ELR (cell line): ENCODE measurements around the gene KRTAP5-4.
A peak's percentile ranks its signal among the peaks of the same experiment; 100 is the strongest.
"Not testable (repeated sequence)": the region's sequence is repeated elsewhere in the genome, so short reads cannot be mapped to it uniquely, and the experiment has no call there.

Experiments
- DNase-seq: peaks from one replicate; pipeline ENCODE4 v3.0.0-alpha.2; 2015; ENCODE audit warnings: low read depth

The KRTAP5-4 gene

GRCh38 chr11:1652771-1653540, 31.0 kb upstream of the KRTAP5-4 start:
- peak; percentile 67 for DNase-seq

- no peak for DNase-seq
Measured at GRCh38 chr11:1652442-1652770, 30.5 kb upstream of the KRTAP5-4 start.

GRCh38 chr11:1652026-1652425, 30.1 kb upstream of the KRTAP5-4 start:
- DNase-seq = no peak

- DNase-seq = no peak
Measured at GRCh38 chr11:1651411-1651980, 29.6 kb upstream of the KRTAP5-4 start.

GRCh38 chr11:1650918-1651262, 29.0 kb upstream of the KRTAP5-4 start:
- no peak for DNase-seq

GRCh38 chr11:1650034-1650917, 28.3 kb upstream of the KRTAP5-4 start:
- DNase-seq = no peak

- DNase-seq = no peak
Measured at GRCh38 chr11:1648653-1649420, 26.9 kb upstream of the KRTAP5-4 start.

GRCh38 chr11:1647901-1648652, 26.1 kb upstream of the KRTAP5-4 start:
- no peak for DNase-seq

- DNase-seq = not testable (repeated sequence)
Measured at GRCh38 chr11:1646540-1646939, 24.6 kb upstream of the KRTAP5-4 start.

- DNase-seq = no peak
Measured at GRCh38 chr11:1645357-1645821, 23.5 kb upstream of the KRTAP5-4 start.

- DNase-seq = no peak
Measured at GRCh38 chr11:1644601-1645356, 22.8 kb upstream of the KRTAP5-4 start.

GRCh38 chr11:1643146-1643690, 21.3 kb upstream of the KRTAP5-4 start:
- no peak for DNase-seq

- no peak for DNase-seq
Measured at GRCh38 chr11:1642288-1643145, 20.6 kb upstream of the KRTAP5-4 start.

- DNase-seq = no peak
Measured at GRCh38 chr11:1641096-1641495, 19.2 kb upstream of the KRTAP5-4 start.

GRCh38 chr11:1640076-1640946, 18.4 kb upstream of the KRTAP5-4 start:
- peak; percentile 45 for DNase-seq

GRCh38 chr11:1639666-1640065, 17.7 kb upstream of the KRTAP5-4 start:
- DNase-seq = no peak

- no peak for DNase-seq
Measured at GRCh38 chr11:1639102-1639620, 17.2 kb upstream of the KRTAP5-4 start.

- no peak for DNase-seq
Measured at GRCh38 chr11:1638344-1638743, 16.4 kb upstream of the KRTAP5-4 start.
